ENCODE data around the gene CD300LB. TPM values are rescaled to one million over a fixed set of nuclear protein-coding genes. Genes with fewer than 3 reads are reported as not detected.

Gene CD300LB
- total RNA-seq, 1 experiment from 2014 or later, result not detected

- Histone ChIP-seq H2BK12ac (ENCODE audit: insufficient read length, low read depth, low read length) (no peak overlapping the region), H2BK20ac (ENCODE audit: low read depth, low read length, poor library complexity, severe bottlenecking) (no peak overlapping the region), H3K4ac (ENCODE audit: low read depth, low read length) (no peak overlapping the region), H3T11ph (ENCODE audit: low read length) (no peak overlapping the region), H2AFZ (ENCODE audit: low read length) (no peak overlapping the region), H4K8ac (replicated peaks; ENCODE audit: insufficient read length, low read depth, low read length) (no peak overlapping the region), H3K23ac (ENCODE audit: insufficient read length, low read depth, low read length) (no peak overlapping the region), H4K91ac (ENCODE audit: insufficient read length, low read depth, low read length) (no peak overlapping the region), H2AK5ac (ENCODE audit: insufficient read length, low read length) (no peak overlapping the region), H3K9me3 (ENCODE audit: control insufficient read depth, low read depth, low read length) (no peaks in the 10 kb centered on the region), H3K14ac (ENCODE audit: insufficient read depth, low read length) (no peak overlapping the region), H2BK5ac (ENCODE audit: insufficient read length, low read length) (no peak overlapping the region), H3K4me1 (ENCODE audit: insufficient read depth, low read length) (no peaks in the 10 kb centered on the region), H3K18ac (ENCODE audit: insufficient read length, low read depth, low read length) (no peak overlapping the region), H3K4me2 (ENCODE audit: insufficient read depth, insufficient read length, low read length) (no peak overlapping the region), H3K9ac (ENCODE audit: extremely low read depth, insufficient read length, low read length) (no peak overlapping the region), H3K23me2 (ENCODE audit: insufficient read length, low read depth, low read length, poor library complexity, severe bottlenecking) (no peaks in the 10 kb centered on the region), H3K27ac (ENCODE audit: insufficient read length, low read depth, low read length) (no peak overlapping the region), H4K20me1 (ENCODE audit: control insufficient read depth, insufficient read depth, insufficient read length) (no peaks in the 10 kb centered on the region), H2BK15ac (ENCODE audit: low read depth, low read length) (no peak overlapping the region), H3K79me2 (ENCODE audit: insufficient read depth, low read length) (no peaks in the 10 kb centered on the region), H2BK120ac (ENCODE audit: low read depth, low read length, poor library complexity, severe bottlenecking) (no peak overlapping the region), H3K56ac (ENCODE audit: insufficient read length, low read depth, low read length) (no peak overlapping the region), H3K79me1 (ENCODE audit: insufficient read depth, low read depth, low read length, poor library complexity, severe bottlenecking) (no peaks in the 10 kb centered on the region), H4K5ac (ENCODE audit: insufficient read length, low read depth, low read length) (no peak overlapping the region), H3K27me3 (ENCODE audit: insufficient read depth, low read length) (no peaks in the 10 kb centered on the region)
- no peak for TF ChIP-seq CTCF (conservative IDR thresholded peaks at IDR 0.05)
- DNase-seq, result peak; percentile 22
- H3K9me3 Mint-ChIP-seq, result peaks cover 11 to 12% of the 10 kb centered on the region in 2 experiments
- H3K4me1 Mint-ChIP-seq, result no peaks in the 10 kb centered on the region
- peaks cover 47% of the 10 kb centered on the region for H3K27me3 Mint-ChIP-seq (ENCODE audit: low read depth)
- no peak overlapping the region for H3K4me3 Mint-ChIP-seq
- no CpG with 5 or more reads among the region's 9 CpGs for WGBS (ENCODE audit: extremely low coverage, insufficient read length, low lambda C conversion rate)
- peaks cover 0 to 5% (median 1%) of the 10 kb centered on the region in 3 experiments; a peak in 3 of 7 replicates for H3K36me3 Mint-ChIP-seq (ENCODE audit: insufficient read depth in 1 of 3, low read depth in 3 of 3)
- H3K27ac Mint-ChIP-seq, result no peak overlapping the region
Measured at GRCh38 chr17:74484066-74484465, 47.2 kb downstream of the CD300LB start.
